Prostate gland (tissue), 2 donors: ENCODE measurements around the gene CHCHD6. TPM values are rescaled to one million over a fixed set of nuclear protein-coding genes. Genes with fewer than 3 reads are reported as not detected.

ENCODE experiments used
- DNase-seq: peaks from one replicate; pipeline ENCODE4 v3.0.0-alpha.2; 2019; ENCODE audit warnings: low spot score
- H3K27ac ChIP-seq, 2 donors: fragments of 200-600 bp; sonication (generic); 2 replicates each; pipeline ENCODE4 v1.5.1; 2017 to 2019
- H3K27me3 ChIP-seq: fragments of 200-600 bp; sonication (generic); replicated peaks from 2 replicates; pipeline ENCODE4 v1.5.1; 2019; ENCODE audit not compliant: insufficient read depth
- H3K36me3 ChIP-seq, 2 donors: fragments of 200-600 bp; sonication (generic); 1 replicate in 1 of 2; 2 replicates in 1 of 2; pipeline versions ENCODE4 v1.5.1 to v1.8.1; 2017 to 2019
- H3K4me1 ChIP-seq: fragments of 200-600 bp; sonication (generic); replicated peaks from 2 replicates; pipeline ENCODE4 v1.5.1; 2019
- H3K4me3 ChIP-seq, 2 donors: fragments of 200-600 bp; sonication (generic); 2 replicates each; pipeline ENCODE4 v1.5.1; 2017 to 2019
- H3K9me3 ChIP-seq: fragments of 200-600 bp; sonication (generic); 2 replicates; pipeline ENCODE4 v1.5.1; 2017
- POLR2A ChIP-seq: fragments of 450-650 bp; IDR thresholded peaks from one replicate; pipeline ENCODE4 v1.6.1; 2016; ENCODE audit warnings: antibody characterized with exemption, mild to moderate bottlenecking
- POLR2AphosphoS5 ChIP-seq: sonication (generic); formaldehyde crosslinking; IDR thresholded peaks from one replicate; pipeline ENCODE4 v1.6.1; 2017; ENCODE audit warnings: antibody characterized with exemption
- WGBS: methylation state at CpG from one replicate; pipeline ENCODE4 v1.1.5; 2018; 5-methylcytosine and 5-hydroxymethylcytosine counted together
- intact Hi-C: fragments of 100-400 bp; cut with DNase I; formaldehyde crosslinking; loops from one replicate; pipeline ENCODE4 v1.14.2; 2022
- total RNA-seq, 2 donors: library from RNA; depleted of rRNA; stranded (reverse); fragments of >200 nt; gene quantifications; one replicate each; pipeline ENCODE4 v1.1.0, GENCODE V29; 2016
- TF ChIP-seq, protein P1 (sequence below), 4 experiments: fragments of 200-600 bp in 2 of 4; fragments of 450-650 bp in 2 of 4; sonication (generic) in 2 of 4; IDR thresholded peaks; 1 replicate in 3 of 4; 2 replicates in 1 of 4; pipeline ENCODE4 v1.5.1; 2016 to 2019; ENCODE audit warnings: antibody characterized with exemption in 4 of 4, mild to moderate bottlenecking in 2 of 4, moderate library complexity in 2 of 4

The CHCHD6 gene
- total RNA-seq, 2 donors from 2014 or later: 13.9 to 34.4 TPM

DNA sequence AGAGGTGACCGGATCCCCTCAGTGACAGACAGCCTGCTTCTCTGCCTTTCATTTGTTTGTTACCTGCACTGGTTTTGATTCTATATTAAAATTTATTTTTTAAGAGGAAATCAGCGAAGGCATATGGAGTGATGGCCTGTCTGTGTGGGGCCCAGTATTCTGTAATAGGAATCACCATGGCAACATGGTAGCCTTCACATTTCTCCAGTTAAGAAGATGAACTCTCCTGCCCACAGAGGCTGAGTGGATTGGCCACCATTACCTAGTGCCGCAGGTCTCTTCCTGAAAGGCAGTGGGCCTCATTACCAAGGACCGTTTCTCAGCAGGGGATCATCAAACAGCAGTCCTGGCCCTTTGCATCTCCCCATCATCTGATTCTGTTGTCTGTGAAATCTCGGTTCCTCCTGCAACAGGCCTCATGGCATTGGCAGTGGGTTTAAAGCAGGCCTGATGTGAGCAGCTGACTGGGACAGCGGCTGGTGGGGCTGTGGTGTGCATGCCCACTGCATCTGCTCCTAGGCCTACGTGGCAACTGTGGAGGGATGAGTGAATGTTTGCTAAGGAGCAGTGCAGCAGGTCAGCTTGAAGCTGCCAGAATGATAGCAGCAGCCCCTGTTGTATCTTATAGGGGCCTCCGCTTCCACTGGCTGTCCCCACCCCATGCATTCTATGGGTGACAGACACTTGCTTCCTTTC, 114.5 kb downstream of the CHCHD6 start:
- no peak overlapping the region for H3K4me3 ChIP-seq
- 96% methylated on average over 8 of the region's 8 CpGs for WGBS
- H3K9me3 ChIP-seq: no peaks in the 10 kb centered on the region
- no peaks in the 10 kb centered on the region for H3K4me1 ChIP-seq
- no peaks in the 10 kb centered on the region for H3K36me3 ChIP-seq
- no peak for TF ChIP-seq POLR2A
- no peak for TF ChIP-seq POLR2AphosphoS5
- DNase-seq: no peak
- H3K27ac ChIP-seq: no peak overlapping the region
- H3K27me3 ChIP-seq: no peaks in the 10 kb centered on the region
- intact Hi-C loops: no loop called here

DNA sequence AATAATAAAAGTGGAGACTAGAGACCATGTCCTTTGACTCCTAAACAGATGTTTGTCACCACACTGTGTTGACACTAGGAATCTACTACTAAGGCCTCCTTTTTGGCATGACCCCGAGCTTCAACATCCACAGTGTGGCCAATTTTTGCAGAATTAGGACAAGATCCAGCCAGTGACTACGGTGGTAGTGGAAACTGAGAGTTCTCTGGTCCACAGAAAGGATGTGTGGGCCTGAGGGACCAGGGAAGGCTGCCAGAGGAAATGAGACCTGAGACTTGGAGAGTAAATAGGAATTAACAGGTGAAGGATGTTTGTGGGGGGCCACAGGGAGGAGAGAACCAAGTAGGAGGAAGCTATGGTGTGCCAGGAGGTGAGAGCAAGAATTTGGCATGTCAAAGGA, 122.7 kb downstream of the CHCHD6 start:
- no peak overlapping the region for H3K27ac ChIP-seq
- H3K4me3 ChIP-seq: no peak overlapping the region
- no peaks in the 10 kb centered on the region for H3K36me3 ChIP-seq
- TF ChIP-seq POLR2AphosphoS5 (no peak), POLR2A (no peak)
- TF ChIP-seq, protein P1, sequence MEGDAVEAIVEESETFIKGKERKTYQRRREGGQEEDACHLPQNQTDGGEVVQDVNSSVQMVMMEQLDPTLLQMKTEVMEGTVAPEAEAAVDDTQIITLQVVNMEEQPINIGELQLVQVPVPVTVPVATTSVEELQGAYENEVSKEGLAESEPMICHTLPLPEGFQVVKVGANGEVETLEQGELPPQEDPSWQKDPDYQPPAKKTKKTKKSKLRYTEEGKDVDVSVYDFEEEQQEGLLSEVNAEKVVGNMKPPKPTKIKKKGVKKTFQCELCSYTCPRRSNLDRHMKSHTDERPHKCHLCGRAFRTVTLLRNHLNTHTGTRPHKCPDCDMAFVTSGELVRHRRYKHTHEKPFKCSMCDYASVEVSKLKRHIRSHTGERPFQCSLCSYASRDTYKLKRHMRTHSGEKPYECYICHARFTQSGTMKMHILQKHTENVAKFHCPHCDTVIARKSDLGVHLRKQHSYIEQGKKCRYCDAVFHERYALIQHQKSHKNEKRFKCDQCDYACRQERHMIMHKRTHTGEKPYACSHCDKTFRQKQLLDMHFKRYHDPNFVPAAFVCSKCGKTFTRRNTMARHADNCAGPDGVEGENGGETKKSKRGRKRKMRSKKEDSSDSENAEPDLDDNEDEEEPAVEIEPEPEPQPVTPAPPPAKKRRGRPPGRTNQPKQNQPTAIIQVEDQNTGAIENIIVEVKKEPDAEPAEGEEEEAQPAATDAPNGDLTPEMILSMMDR (IDR thresholded peaks at IDR 0.05): no peak
- H3K4me1 ChIP-seq: no peaks in the 10 kb centered on the region
- H3K9me3 ChIP-seq: no peaks in the 10 kb centered on the region
- WGBS: 88% methylated on average over 2 of the region's 2 CpGs
- no peak for DNase-seq
- H3K27me3 ChIP-seq: no peaks in the 10 kb centered on the region
- intact Hi-C loops: no loop called here

DNA sequence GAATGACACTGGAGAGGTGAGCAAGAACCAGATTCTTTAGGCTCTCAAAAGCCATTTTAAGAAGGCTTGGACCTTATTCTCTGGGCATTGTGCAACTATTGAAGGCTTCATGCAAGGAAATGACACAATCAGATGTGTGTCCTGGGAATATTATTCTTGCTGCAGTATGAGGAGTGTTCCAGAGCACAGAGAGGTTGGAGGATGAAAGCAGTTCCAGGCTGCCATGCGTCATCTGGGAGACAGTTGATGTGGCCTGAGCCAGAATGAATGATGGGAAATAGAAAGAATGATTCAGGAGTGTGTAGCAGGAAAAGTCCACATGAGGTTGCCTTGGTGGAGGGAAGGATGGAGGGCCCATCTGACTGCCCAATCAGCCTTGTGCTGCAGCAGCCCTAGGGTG, 123.1 kb downstream of the CHCHD6 start:
- Histone ChIP-seq H3K9me3 (no peaks in the 10 kb centered on the region), H3K4me1 (no peaks in the 10 kb centered on the region), H3K27me3 (no peaks in the 10 kb centered on the region), H3K4me3 (no peak overlapping the region), H3K27ac (no peak overlapping the region), H3K36me3 (no peaks in the 10 kb centered on the region)
- 95% methylated on average over 1 of the region's 1 CpG for WGBS
- no peak for DNase-seq
- TF ChIP-seq POLR2A (no peak), POLR2AphosphoS5 (no peak)
- TF ChIP-seq, protein P1 (IDR thresholded peaks at IDR 0.05): no peak
- intact Hi-C loops: no loop called here

DNA sequence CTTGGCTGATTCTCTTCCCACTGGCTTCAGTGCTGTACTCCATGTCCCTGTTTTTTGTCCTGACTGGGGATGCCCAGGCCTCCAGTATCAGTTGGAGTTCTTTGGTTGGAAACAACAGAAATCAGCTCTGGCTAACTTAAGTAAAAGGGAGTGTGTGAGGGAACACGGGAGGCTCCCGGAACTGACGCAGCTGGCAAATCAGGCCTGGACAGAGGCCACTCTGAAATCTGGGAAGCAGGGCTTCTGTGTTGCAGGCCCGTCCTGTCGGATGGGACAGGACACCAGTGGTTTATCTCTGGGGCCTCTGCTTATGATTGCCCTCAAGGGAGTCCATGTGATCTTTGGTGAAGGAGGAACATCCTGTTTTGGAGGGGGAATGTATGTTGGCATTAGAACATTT, 124.3 kb downstream of the CHCHD6 start:
- no peak for DNase-seq
- Histone ChIP-seq H3K4me1 (no peaks in the 10 kb centered on the region), H3K36me3 (no peaks in the 10 kb centered on the region), H3K27me3 (no peaks in the 10 kb centered on the region), H3K4me3 (no peak overlapping the region), H3K9me3 (no peaks in the 10 kb centered on the region), H3K27ac (no peak overlapping the region)
- intact Hi-C loops: no loop called here
- TF ChIP-seq, protein P1 (IDR thresholded peaks at IDR 0.05): no peak
- TF ChIP-seq POLR2AphosphoS5 (no peak), POLR2A (no peak)
- 74% methylated on average over 5 of the region's 5 CpGs for WGBS

DNA sequence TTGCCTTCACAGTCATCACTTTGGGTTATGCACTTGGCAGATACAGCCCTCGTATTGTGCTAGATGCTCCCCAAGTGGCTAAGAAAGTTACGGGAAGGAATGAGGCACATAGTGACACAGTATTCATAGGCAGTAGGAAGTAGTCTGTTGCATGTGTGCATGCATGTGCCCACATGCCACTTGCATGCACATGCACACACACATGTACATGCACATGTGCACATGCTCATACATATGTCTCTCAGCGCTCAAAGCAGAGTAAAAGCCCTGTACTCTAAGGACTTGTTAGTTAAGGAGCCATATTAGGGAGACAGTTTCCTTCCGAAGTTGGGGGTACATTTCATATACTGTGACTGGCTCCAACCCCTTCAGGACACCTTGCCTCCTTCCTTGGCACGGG, 128.9 kb downstream of the CHCHD6 start:
- no peaks in the 10 kb centered on the region for H3K27me3 ChIP-seq
- TF ChIP-seq POLR2AphosphoS5 (no peak), POLR2A (no peak)
- TF ChIP-seq, protein P1 (IDR thresholded peaks at IDR 0.05): no peak
- H3K4me1 ChIP-seq: peaks cover 8% of the 10 kb centered on the region
- H3K36me3 ChIP-seq: no peaks in the 10 kb centered on the region
- H3K27ac ChIP-seq: no peak overlapping the region
- DNase-seq: no peak
- no peaks in the 10 kb centered on the region for H3K9me3 ChIP-seq
- WGBS: 95% methylated on average over 5 of the region's 5 CpGs
- H3K4me3 ChIP-seq: no peak overlapping the region
- intact Hi-C loops: no loop called here
